GM10248 (cell line): ENCODE measurements around the gene CLPSL2.

Source experiments
- CTCF ChIA-PET: fragments of 300-600 bp; sonication (Branson Sonifier 250); formaldehyde crosslinking; extraction: SDS; loops from one replicate; lab custom pipeline; 2021; ENCODE audit warnings: antibody characterized with exemption; lab: Yijun Ruan, JAX
- POLR2A ChIA-PET: fragments of 350-650 bp; sonication (Branson Sonifier 250); formaldehyde crosslinking; extraction: SDS; loops from one replicate; lab custom pipeline; 2020; ENCODE audit warnings: antibody characterized with exemption; lab: Yijun Ruan, JAX
- DNase-seq: peaks from one replicate; pipeline ENCODE4 v3.0.0; 2012; ENCODE audit errors: extremely low spot score
- TF ChIP-seq, protein P1 (sequence below): IDR thresholded peaks from 2 replicates; pipeline ENCODE4 v1.5.1; 2012; ENCODE audit warnings: mild to moderate bottlenecking, low read depth; ENCODE audit errors: extremely low read depth, missing control alignments, control extremely low read depth

Gene CLPSL2

DNA sequence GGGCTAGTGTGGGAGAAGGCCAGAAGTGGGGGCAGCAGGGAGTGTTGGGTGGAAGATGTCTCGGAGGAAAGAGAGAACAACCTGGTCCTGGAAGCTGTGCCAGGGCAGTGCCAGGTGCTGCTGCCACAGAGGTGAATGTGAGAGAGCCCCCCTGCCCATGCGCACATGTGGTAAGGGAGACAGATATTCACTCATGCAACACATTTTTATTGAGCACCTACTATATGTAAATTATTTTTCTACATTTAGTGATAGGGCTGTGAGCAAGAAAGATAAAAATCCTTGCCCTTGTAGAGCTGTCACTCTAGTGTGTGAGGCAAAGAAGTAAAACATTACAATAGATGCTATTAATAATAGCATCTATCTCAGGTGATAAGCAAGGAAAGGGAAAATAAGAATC, 4.9 kb downstream of the CLPSL2 start:
- POLR2A ChIA-PET: no interaction called here
- TF ChIP-seq, protein P1, sequence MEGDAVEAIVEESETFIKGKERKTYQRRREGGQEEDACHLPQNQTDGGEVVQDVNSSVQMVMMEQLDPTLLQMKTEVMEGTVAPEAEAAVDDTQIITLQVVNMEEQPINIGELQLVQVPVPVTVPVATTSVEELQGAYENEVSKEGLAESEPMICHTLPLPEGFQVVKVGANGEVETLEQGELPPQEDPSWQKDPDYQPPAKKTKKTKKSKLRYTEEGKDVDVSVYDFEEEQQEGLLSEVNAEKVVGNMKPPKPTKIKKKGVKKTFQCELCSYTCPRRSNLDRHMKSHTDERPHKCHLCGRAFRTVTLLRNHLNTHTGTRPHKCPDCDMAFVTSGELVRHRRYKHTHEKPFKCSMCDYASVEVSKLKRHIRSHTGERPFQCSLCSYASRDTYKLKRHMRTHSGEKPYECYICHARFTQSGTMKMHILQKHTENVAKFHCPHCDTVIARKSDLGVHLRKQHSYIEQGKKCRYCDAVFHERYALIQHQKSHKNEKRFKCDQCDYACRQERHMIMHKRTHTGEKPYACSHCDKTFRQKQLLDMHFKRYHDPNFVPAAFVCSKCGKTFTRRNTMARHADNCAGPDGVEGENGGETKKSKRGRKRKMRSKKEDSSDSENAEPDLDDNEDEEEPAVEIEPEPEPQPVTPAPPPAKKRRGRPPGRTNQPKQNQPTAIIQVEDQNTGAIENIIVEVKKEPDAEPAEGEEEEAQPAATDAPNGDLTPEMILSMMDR: no peak
- CTCF ChIA-PET: no interaction called here
- no peak for DNase-seq

DNA sequence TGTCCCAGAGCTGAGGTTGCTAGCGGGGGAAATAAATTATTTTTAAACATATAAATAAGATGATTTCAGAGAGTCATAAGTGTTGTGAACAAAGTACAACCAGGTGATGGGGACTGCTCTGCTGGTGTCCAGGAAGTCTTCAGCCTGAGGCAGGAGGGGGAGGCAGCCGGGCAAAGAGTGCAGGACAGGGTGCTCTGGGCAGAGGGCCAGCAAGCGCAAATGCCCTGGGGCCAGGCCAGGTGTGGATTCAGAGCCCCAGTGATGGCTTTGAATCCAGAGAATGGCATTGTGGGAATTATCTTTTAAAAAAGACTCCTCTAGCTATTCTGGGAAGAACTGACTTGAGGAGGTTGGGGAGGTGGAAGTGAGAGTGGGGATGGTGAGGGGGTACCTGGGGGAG, 6.0 kb downstream of the CLPSL2 start:
- ChIA-PET POLR2A (no interaction called here), CTCF (no interaction called here)
- TF ChIP-seq, protein P1: no peak
- DNase-seq: no peak

DNA sequence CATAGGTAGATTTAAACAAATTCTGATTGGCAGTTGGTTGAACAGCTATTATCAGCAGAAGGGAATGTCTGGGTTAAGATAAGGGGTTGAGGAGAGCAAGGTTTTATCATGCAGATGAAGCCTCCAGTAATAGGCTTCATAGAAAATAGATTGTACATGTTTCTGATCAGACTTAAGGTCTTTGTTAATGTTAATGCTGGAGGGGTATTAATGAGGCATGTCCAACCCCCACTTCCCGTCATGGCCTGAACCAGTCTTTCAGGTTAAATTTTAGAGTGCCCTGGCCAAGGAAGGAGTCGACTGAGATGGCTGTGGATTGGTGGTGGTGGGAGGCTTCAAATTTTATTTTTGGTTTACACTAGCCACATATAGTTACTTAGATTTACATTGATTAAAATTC, 7.8 kb downstream of the CLPSL2 start:
- no peak for DNase-seq
- ChIA-PET POLR2A (no interaction called here), CTCF (no interaction called here)
- TF ChIP-seq, protein P1: no peak

DNA sequence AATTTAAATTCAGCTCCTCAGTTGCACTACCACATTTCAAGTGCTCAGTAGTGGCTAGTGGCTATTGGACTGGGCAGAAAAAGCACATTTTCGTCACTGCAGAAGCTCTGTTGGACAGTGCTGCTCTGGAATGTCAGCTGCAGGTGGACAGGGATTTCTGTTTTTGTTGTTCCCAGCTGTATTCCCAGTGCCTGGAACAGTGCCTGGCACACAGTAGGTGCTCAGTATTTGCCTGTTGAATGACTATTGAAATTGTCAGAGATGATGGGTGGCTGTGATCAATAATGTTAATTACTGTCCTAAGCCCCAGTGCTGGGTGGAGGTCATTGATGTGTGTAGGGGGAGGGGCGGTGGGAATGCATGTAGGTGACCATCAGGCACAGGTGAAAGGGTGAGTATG, 9.9 kb downstream of the CLPSL2 start:
- ChIA-PET CTCF (interaction anchor here (1.7 to 4.3 kb wide), 4 partner anchors 7 to 50 kb away, joined by 3 to 27 read pairs (median 4); partner anchors contain the start of genes ARMC12 and CLPS), POLR2A (no interaction called here)
- no peak for DNase-seq
- TF ChIP-seq, protein P1: no peak

DNA sequence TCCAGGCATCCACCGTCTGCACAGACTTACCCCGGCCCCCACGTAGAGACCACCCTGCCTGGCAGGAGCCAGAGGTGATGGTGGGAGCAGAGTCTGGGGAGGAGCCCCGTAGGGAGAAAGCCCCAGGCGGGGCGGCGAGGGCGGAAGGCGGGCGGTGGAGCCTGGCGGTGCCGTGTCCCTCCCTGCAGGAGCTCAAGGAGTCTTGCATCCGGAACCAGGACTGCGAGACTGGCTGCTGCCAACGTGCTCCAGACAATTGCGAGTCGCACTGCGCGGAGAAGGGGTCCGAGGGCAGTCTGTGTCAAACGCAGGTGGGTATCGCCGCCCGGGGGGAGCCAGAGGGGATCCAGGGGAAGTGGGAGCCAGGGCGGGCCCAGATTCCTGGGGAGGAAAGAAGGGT, 10.4 kb downstream of the CLPSL2 start:
- TF ChIP-seq, protein P1: no peak
- POLR2A ChIA-PET: no interaction called here
- CTCF ChIA-PET: interaction anchor here (1.6 to 4.3 kb wide), 5 partner anchors 8 to 50 kb away, joined by 3 to 27 read pairs (median 5); partner anchors contain the start of genes ARMC12 and CLPS
- no peak for DNase-seq

DNA sequence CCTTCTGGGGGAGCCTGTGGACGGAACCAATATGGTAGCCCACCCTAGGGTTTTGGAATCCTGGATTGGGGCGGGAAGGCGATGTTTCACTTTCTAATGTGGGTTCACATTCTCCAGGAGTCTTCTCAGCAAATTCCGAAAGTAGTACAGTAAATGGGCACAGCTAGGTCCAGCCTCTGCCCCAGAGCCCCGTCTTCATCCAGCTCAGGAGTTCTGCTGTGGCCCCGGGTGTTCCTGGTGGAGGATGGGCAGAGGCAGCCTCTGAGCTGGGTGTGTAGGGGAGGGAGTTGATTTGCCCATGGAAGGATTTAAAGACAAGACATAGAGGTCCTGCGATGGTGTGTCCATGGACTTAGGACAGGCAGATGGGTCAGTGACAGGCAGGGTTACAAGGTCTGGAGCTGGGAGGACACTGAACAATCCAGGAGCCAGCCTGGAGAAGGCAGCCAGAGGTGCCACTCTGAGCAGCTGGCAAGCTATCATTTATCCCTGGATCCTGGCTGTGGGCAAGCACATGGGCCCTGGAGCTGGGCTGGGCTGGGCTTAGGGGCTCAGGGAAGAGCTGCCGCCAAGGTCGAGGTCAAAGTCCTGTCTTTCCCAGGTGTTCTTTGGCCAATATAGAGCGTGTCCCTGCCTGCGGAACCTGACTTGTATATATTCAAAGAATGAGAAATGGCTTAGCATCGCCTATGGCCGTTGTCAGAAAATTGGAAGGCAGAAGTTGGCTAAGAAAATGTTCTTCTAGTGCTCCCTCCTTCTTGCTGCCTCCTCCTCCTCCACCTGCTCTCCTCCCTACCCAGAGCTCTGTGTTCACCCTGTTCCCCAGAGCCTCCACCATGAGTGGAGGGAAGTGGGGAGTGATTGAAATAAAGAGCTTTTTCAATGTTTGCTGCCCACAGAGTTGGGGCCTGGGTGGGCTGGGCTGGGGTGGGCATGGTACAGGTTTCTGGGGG, 11.1 kb downstream of the CLPSL2 start:
- TF ChIP-seq, protein P1: no peak
- ChIA-PET POLR2A (interaction anchor here (0.6 kb wide), 1 partner anchor 819 kb away, joined by 5 read pairs; no protein-coding TSS in a partner anchor), CTCF (interaction anchor here (1.6 to 4.3 kb wide), 5 partner anchors 9 to 265 kb away, joined by 3 to 27 read pairs (median 5); partner anchors contain the start of genes ARMC12 and CLPS)
- no peak for DNase-seq
